ENCODE measurements around the gene GAL3ST2.

The GAL3ST2 gene

DNA sequence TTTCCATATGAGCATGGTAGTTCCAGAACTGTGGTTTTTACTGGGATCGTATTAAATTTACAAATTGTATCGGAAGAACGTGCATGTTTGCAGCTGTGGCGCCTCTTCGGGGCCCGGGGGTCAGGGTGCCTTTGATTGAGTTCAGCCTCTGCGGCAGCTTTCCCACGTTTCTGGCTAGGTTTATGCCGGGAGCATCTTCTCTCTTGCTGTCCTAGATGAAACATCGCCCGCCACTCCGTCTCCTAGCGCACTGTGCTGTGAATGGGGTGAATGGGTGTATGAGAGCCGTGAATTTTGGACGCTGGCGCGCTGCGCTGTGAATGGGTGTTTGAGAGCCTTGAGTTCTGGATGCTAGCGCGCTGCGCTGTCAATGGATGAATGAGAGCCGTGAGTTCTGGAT lies 69.8 kb downstream of the GAL3ST2 start:
- DNase-seq, result no peak

DNA sequence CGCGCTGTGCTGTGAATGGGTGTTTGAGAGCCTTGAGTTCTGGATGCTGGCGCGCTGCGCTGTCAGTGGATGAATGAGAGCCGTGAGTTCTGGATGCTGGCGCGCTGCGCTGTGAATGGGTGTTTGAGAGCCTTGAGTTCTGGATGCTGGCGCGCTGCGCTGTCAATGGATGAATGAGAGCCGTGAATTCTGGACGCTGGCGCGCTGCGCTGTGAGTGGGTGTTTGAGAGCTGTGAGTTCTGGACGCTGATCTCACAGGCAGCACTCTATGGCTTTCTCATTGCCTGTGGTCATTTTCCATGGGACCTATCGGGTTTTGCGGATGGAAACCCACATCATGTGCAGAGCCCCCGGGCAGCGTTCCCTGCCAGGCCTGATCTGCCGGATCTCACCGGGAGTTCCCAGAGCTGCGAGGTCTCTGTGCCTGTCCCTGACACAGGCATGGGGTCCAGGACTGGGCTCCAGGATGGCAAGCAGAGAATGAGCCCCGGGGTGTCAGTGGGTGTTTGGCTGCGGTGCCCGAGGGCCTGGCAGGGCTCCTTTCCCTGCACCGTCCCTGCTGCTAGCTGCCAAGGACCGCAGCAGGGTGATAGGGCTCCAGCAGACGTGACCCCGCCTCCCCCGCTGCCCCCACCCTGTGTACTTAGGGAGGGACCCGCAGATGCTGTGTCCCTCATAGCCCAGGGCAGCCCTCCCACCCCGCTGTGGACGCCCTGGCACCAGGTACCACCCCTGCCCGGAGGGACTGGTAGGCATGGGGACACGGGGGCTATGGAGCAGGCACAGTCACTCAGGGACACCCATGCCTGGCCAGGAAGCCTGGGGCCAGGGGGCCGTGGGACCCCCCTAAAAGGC lies 72.4 kb downstream of the GAL3ST2 start:
- no peak for DNase-seq

DNA sequence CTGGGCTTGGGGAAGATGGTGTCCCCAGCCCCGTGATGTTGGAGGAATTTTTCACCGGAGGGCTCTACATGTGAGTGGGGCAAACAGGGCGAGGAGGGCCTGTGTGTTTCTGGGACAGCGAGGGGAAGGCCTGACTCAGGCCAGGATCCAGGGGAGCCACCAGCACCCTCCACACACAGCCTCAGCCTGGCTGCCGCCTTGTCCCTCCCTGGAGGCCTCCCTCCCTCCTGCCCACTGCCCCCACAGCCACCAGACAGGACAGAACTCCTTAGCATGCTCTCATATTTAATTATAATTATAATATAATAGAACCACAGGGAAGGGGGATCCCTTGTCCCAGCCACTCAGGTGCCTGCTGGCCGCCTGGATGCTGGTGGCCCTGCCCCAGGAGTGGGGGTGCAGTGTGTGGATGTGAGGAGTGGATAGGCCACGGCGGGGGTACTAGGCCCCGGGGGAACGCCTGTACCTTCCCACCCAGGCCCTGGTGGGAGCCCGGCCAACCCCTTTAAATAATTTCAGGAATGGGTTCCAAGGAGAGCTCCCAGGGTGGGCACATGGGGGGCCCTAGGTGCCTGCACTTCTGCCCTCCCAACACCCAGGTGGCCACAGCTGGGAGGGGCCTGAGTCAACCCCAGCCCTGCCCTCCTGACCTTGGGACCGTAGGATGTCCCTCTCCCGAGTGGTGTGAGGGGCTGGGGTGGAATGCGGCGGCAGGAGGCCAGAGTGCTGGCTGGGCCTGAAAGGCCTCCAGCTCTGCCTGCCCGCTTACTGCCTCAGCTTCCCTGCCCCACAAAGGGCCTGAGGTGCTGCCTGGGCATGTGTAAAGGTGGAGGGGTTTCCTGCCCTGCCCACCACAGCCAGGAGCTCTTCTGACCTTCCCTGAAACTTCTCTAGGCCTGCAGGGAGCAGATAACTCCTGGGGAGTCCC lies 73.3 kb downstream of the GAL3ST2 start:
- DNase-seq, result no peak

DNA sequence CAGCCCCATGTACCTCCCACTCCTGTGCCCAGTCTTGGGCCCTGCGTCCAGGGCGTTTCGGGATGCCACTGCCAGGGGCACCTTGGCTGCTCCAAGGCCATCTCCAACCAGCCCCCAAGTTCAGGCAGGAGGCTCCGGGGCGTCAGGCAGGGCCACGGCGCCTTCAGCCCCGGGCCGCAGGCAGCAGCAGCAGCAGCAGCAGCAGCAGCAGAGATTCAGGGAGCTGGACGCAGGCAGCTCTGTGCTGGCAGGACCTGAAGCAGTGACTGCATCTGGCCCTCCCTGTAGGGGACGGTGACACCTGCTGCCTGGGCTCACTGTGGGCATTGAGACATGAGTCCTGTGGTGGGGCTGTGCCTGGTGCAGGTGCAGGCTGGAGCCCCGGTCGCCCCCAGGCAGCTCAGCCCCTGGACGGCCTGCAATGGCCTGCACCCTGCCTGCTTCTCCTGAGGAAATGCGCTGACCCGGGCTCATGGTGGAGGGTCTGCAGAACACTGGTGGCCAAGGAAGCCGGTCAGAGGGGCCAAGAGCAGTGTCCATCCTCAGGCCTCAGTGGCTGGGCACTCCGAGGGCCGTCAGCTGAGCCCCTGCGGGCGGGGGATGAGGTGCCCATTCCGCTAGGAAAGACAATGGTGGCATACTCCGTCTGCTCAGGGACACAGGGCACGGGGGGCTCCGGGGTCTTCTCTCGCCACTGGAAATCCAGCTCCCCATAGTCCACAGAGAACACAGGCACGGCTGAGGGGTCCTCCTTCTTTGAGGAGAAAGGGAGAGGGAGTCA lies 74.1 kb downstream of the GAL3ST2 start:
- no peak for DNase-seq

DNA sequence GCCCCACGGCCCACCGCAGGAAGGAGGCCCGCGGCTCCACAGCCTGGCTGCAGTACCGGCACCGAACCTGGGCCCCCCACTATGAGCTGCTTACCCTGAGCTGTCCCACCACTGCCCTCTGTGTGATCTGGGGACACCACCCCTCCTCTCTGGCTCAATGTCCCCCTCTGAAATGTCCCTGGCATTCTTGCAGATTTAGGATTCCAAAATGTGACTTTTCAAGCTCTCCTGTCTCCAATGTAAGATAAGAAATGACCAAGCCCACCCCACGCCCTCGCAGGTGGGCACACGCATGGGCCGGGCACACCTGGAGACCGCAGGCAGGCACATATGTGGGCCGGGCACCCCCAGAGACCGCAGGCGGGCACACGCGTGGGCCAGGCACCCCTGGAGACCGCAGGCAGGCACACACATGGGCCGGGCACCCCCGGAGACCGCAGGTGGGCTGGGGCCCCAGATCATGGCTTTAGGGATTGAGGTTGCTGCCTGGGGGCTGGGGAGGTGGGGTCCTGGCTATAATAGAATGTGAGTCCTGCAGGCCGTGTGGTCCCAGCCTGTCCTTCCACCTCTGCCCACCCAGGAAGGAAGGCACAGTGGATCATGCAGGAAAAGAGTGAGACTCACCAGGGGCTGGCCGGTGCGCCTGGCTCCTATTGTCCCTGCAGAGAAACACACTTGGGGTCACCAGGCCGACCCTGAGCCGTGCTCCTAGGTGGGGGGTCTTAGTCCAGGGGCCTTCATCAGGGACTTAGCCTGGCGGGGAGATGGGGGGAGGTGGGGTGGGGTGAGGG lies 74.9 kb downstream of the GAL3ST2 start:
- no peak for DNase-seq

DNA sequence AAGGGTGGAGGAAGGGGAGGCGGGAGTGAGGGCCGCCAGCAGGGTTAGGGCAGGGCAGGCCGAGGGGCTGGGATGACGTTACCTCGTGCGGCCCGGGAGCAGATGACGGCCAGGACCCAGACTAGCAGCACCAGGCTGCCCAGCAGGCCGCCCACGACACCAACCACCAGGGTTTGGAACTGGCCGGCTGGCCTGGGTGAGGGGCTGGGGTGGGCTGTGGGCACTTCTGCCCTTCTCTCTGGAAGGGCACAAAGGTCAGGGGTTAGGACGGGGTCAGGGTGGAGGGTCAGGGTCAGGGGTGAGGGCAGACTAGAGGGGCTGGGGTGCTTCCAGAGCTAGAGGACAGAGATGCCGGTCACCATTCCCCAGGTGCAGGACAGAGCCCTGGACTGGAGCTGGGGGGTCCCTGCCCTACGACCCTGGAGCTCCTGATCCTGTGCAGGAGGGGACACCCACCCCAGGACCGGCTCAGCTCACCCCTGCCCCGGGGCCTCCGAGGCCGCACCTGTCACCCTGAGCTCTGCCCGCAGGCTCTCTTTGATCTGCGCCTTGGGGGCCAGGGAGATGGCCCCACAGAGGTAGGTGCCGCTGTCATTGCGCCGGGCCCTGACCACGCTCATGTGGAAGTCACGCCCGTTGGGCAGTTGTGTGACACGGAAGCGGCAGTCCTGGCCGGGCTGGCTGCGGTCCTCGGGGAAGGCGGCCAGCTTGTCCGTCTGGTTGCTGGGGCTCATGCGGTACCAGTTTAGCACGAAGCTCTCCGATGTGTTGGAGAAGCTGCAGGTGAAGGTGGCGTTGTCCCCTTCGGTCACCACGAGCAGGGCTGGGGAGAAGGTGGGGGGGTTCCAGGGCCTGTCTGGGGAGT lies 75.7 kb downstream of the GAL3ST2 start:
- no peak for DNase-seq

DNA sequence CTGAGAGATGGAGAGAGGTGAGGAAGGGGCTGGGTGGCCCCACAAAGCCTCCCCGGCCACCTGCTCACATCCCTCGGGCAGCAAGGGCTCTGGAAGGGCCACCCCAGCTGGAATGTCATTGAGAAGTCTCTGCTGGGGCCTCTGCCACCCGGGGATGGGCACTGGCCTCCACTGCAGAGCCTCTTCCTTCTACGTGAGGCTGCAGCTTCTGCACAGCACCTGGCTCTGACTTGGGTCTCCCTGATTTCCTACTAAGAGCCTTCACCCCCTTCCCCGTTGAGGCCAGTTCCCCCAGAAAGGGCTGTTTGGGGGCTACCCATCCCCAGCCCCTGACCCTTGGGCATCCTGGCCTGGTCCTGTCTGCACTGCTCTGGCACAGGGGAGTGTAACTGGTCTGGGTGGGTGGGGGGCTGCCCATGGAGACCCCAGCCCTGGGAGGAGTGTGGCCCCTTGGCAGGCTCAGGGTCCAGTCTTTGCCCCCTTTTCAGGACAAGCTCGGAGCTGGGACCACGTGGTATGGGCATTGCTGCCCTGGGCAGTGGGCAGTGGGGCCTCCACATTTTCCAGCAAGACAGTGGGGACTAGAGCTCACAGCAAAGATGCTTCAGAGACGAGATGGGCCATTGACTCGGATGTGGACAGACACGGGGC lies 76.5 kb downstream of the GAL3ST2 start:
- DNase-seq, result no peak
